CD4-positive, alpha-beta T cell (primary cell): ENCODE measurements around the gene DPH1. TPM values are rescaled to one million over a fixed set of nuclear protein-coding genes. Genes with fewer than 3 reads are reported as not detected.

ENCODE experiments used
- ATAC-seq: fragments of 200-7000 bp; cut with Tn5 transposase; one replicate; pipeline ENCODE4 v1.10.0; 2022; ENCODE audit warnings: mild to moderate bottlenecking; ENCODE audit not compliant: poor library complexity
- CTCF ChIA-PET: fragments of 350-600 bp; sonication (Branson Sonifier 250); formaldehyde crosslinking; loops from one replicate; lab custom pipeline; 2021; ENCODE audit warnings: antibody characterized with exemption, inconsistent platforms; lab: Charles Lee
- POLR2A ChIA-PET: fragments of 350-600 bp; sonication (Branson Sonifier 250); formaldehyde crosslinking; loops from one replicate; lab custom pipeline; 2021; ENCODE audit warnings: antibody characterized with exemption, inconsistent platforms; lab: Charles Lee
- DNase-seq, 14 experiments: peaks; one replicate each; pipeline ENCODE4 v3.0.0-alpha.2; 2013 to 2020; ENCODE audit warnings: mixed read lengths in 2 of 14
- H3K27ac ChIP-seq, 2 donors: one replicate each; pipeline versions ENCODE4 v1.5.1 to v1.7.0; 2013; ENCODE audit warnings: low read length in 2 of 2, low read depth in 1 of 2, mild to moderate bottlenecking in 1 of 2
- H3K27me3 ChIP-seq, 2 experiments: 1 replicate in 1 of 2; 2 replicates in 1 of 2; pipeline versions ENCODE4 v1.6.1 to v1.7.0; 2013; ENCODE audit warnings: low read length in 2 of 2, control low read depth in 1 of 2, mild to moderate bottlenecking in 1 of 2, moderate library complexity in 1 of 2; ENCODE audit not compliant: insufficient read depth in 2 of 2, control insufficient read depth in 1 of 2
- H3K36me3 ChIP-seq: one replicate; pipeline ENCODE4 v1.6.1; 2013; ENCODE audit warnings: low read length, control low read depth; ENCODE audit not compliant: insufficient read depth
- H3K4me1 ChIP-seq: one replicate; pipeline ENCODE4 v1.6.1; 2013; ENCODE audit warnings: low read length, control low read depth; ENCODE audit not compliant: insufficient read depth
- H3K4me3 ChIP-seq: one replicate; pipeline ENCODE4 v1.5.1; 2013; ENCODE audit warnings: mild to moderate bottlenecking, low read length, moderate library complexity
- H3K9me3 ChIP-seq, 2 experiments: 1 replicate in 1 of 2; 2 replicates in 1 of 2; pipeline versions ENCODE4 v1.6.1 to v1.7.0; 2013; ENCODE audit warnings: low read length in 2 of 2, mild to moderate bottlenecking in 2 of 2, control low read depth in 1 of 2, moderate library complexity in 1 of 2; ENCODE audit not compliant: control insufficient read depth in 1 of 2, insufficient read depth in 1 of 2
- H3K27ac Mint-ChIP-seq: one replicate; pipeline ENCODE4 v1.8.0; 2020; ENCODE audit warnings: mixed read lengths
- H3K27me3 Mint-ChIP-seq: one replicate; pipeline ENCODE4 v1.8.0; 2021; ENCODE audit warnings: mixed read lengths
- H3K36me3 Mint-ChIP-seq: one replicate; pipeline ENCODE4 v1.8.0; 2021; ENCODE audit warnings: low read depth, mixed read lengths
- H3K4me1 Mint-ChIP-seq: one replicate; pipeline ENCODE4 v1.8.0; 2021; ENCODE audit warnings: low read depth, mixed read lengths
- H3K4me3 Mint-ChIP-seq: one replicate; pipeline ENCODE4 v1.8.0; 2020; ENCODE audit warnings: mild to moderate bottlenecking, mixed read lengths
- H3K9me3 Mint-ChIP-seq: one replicate; pipeline ENCODE4 v1.8.0; 2020; ENCODE audit warnings: mixed read lengths
- CTCF ChIP-seq: fragments of 200-600 bp; IDR thresholded peaks from one replicate; pipeline ENCODE4 v1.8.0; 2022; ENCODE audit warnings: antibody characterized with exemption, mild to moderate bottlenecking
- intact Hi-C, 2 experiments: fragments of 100-400 bp; cut with DNase I in 1 of 2; cut with micrococcal nuclease in 1 of 2; formaldehyde crosslinking; loops; one replicate each; pipeline versions ENCODE4 v1.15.1 to v1.9.0; 2023 to 2025; cut with DNase I, micrococcal nuclease
- total RNA-seq, 174 experiments: library from RNA in 2 of 174; stranded (reverse) in 2 of 174; gene quantifications; one replicate each; pipeline ENCODE4 v1.2.3 and lab custom pipeline; 2021 to 2026

DPH1 gene
- total RNA-seq, 2 experiments from 2014 or later, result 96.4 to 101 TPM

GRCh38 chr17:2081564-2081963, 51.6 kb downstream of the DPH1 start:
- Histone ChIP-seq H3K27me3 (no peaks in the 10 kb centered on the region), H3K9me3 (no peaks in the 10 kb centered on the region), H3K4me3 (no peak overlapping the region), H3K27ac (no peak overlapping the region), H3K36me3 (peaks cover 71% of the 10 kb centered on the region), H3K4me1 (peaks cover 24% of the 10 kb centered on the region)
- intact Hi-C loops, result no loop called here
- Mint-ChIP-seq H3K4me1 (no peaks in the 10 kb centered on the region), H3K27ac (no peak overlapping the region), H3K4me3 (no peak overlapping the region), H3K36me3 (peaks cover 91% of the 10 kb centered on the region), H3K27me3 (no peaks in the 10 kb centered on the region), H3K9me3 (no peaks in the 10 kb centered on the region)
- DNase-seq, result no peak
- ChIA-PET CTCF (no interaction called here), POLR2A (no interaction called here)
- no peak for TF ChIP-seq CTCF
- ATAC-seq, result no peak

- ATAC-seq, result no peak
- no peak overlapping the region for H3K27ac Mint-ChIP-seq
- H3K27me3 Mint-ChIP-seq, result no peaks in the 10 kb centered on the region
Observed at GRCh38 chr17:2082003-2082781, 52.2 kb downstream of the DPH1 start.

GRCh38 chr17:2083613-2084035, 53.7 kb downstream of the DPH1 start:
- Histone ChIP-seq H3K27ac (no peak overlapping the region), H3K4me1 (peaks cover 44% of the 10 kb centered on the region), H3K9me3 (no peaks in the 10 kb centered on the region), H3K4me3 (no peak overlapping the region), H3K36me3 (peaks cover 55% of the 10 kb centered on the region), H3K27me3 (no peaks in the 10 kb centered on the region)
- CTCF ChIA-PET, result no interaction called here
- H3K4me3 Mint-ChIP-seq, result no peak overlapping the region
- H3K36me3 Mint-ChIP-seq, result peaks cover 82% of the 10 kb centered on the region
- H3K9me3 Mint-ChIP-seq, result no peaks in the 10 kb centered on the region
- H3K4me1 Mint-ChIP-seq, result peaks cover 14% of the 10 kb centered on the region
- POLR2A ChIA-PET, result no interaction called here
- DNase-seq (peak in 3 of 14 experiments; percentile 33 to 71 (median 60)), ATAC-seq (no peak)
- H3K27ac Mint-ChIP-seq, result peak overlapping the region; percentile 65
- no peak for TF ChIP-seq CTCF
- intact Hi-C loops, result no loop called here
- H3K27me3 Mint-ChIP-seq, result no peaks in the 10 kb centered on the region

More at GRCh38 chr17:2082003-2082781, 52.2 kb downstream of the DPH1 start:
- intact Hi-C loops, result no loop called here
- Histone ChIP-seq H3K9me3 (no peaks in the 10 kb centered on the region), H3K27me3 (no peaks in the 10 kb centered on the region), H3K4me1 (peaks cover 30% of the 10 kb centered on the region), H3K4me3 (no peak overlapping the region), H3K36me3 (peaks cover 65% of the 10 kb centered on the region), H3K27ac (no peak overlapping the region)
- no peak for DNase-seq
- no peaks in the 10 kb centered on the region for H3K9me3 Mint-ChIP-seq
- H3K4me3 Mint-ChIP-seq, result no peak overlapping the region
- TF ChIP-seq CTCF, result no peak
- POLR2A ChIA-PET, result no interaction called here
- H3K4me1 Mint-ChIP-seq, result peaks cover under 1% of the 10 kb centered on the region
- CTCF ChIA-PET, result interaction anchor here (1.2 kb wide), 1 partner anchor 163 kb away, joined by 3 read pairs; no protein-coding TSS in a partner anchor
- H3K36me3 Mint-ChIP-seq, result peaks cover 93% of the 10 kb centered on the region
